Nucleus accumbens (tissue), 56 donors: Measurements from ENCODE around the gene EFNA4.
"Not testable (repeated sequence)": the region's sequence is repeated elsewhere in the genome, so short reads cannot be mapped to it uniquely, and the experiment has no call there.

Experiments
- DNase-seq, 56 donors: peaks; one replicate each; lab custom pipeline; 2025; lab: John Stamatoyannopoulos, UW

EFNA4 gene

DNA sequence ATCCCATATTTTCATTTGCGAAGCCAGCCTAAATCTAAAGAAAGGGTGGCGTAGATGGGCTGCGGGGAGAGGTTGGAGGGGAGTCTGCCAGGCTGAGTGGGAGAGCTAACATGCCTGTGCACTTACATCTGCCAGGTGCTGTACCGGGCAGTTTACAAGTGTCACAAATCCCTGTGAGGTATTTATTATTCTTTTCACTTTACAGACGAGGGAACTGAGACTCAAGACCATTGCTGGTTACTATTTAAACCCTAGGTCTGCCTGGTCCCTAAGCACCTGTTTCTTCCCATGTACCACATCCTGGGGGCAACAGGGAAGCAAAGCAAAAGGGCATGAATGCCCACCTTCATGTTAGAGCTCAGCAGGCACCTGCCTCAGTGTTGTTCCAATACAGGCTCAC, 44.8 kb downstream of the EFNA4 start:
- DNase-seq: no peak

DNA sequence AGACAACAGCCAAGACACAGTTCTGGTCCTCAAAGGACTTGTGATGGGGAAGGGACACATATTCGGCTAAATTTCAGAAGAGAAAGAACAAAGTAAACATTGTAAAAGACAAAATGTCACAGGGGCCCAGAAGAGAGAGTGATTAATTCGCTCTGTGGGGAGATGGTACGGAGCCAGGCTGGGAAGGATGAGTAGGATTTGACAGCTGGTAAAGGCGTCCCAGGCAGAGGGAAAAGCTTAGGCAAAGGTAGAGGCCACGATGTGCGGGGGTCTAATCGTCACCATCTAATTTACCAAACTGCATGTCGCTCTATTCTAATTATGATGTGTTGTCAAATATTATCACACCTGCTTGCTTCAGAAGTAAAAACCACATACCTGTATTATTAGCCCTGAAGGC, 46.8 kb downstream of the EFNA4 start:
- DNase-seq: peak in 1 of 56 donors; percentile 11

- DNase-seq: no peak
Measured at GRCh38 chr1:155110826-155111225, 47.3 kb downstream of the EFNA4 start.

DNA sequence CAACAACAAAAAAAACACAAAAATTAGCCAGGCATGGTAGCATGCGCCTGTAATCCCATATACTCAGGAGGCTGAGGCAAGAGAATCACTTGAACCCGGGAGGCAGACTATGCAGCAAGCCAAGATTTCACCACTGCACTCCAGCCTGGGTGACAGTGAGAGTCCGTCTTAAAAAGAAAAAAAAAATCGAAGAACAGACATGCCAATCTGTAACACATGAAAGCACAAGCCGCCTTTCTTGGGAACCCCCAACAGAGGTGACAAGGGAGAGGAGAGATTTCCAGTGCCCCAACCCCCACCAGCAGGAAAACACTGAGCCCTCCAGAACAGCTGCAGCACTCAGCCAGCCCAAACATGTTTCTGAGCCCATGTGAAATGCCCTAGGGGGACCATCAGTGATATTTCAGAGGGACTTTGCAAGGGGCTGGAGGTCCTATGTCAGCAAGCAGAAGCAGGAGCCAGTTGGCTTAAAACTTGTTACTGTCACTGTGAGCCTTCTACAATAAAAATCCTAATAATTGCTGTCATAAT, 50.0 kb downstream of the EFNA4 start:
- DNase-seq: no peak

- DNase-seq: no peak
Measured at GRCh38 chr1:155116113-155116764, 52.7 kb downstream of the EFNA4 start.

DNA sequence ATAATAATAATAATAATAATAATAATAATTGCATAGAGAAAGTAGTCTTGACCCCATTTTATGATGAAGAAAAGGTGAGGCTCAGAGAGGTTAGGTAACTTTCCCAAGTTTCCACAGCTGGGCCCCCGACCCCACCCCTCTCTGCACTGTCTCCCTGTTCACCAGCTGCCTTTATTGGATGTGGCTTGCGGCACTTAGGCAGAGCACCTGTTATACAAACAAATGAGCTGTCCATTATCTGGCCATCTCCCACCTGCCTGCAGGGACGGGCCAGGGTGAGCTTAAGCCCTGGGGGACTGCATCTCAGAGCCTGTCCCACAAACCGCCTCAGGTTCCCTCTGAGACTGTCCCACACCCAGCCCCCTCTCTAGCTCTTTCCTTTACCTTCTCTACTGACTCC, 54.1 kb downstream of the EFNA4 start:
- DNase-seq: no peak

DNA sequence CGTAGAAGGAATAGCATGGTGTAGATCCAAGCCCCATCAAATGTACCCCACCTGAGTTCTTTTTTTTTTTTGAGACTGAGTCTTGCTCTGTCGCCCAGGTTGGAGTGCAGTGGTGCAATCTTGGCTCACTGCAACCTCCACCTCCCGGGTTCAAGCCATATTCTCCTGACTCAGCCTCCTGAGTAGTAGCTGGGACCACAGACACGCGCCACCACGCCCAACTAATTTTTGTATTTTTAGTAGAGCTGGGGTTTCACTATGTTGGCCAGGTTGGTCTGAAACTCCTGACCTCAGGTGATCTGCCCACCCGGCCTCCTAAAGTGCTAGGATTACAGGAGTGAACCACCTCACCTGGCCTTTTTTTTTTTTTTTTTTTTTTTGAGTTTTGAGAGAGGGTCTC, 54.5 kb downstream of the EFNA4 start:
- DNase-seq: not testable (repeated sequence)
